Stimulated activated CD8-positive, alpha-beta memory T cell treated with anti-CD3 and anti-CD28 coated beads, Interleukin-15, amount 100 ng/mL, for 24 hours (primary cell): Measurements from ENCODE around the gene KCTD8.

Source experiments
- DNase-seq: peaks from one replicate; pipeline ENCODE4 v3.0.0-alpha.2; 2020; ENCODE audit warnings: low read depth

KCTD8 gene

DNA sequence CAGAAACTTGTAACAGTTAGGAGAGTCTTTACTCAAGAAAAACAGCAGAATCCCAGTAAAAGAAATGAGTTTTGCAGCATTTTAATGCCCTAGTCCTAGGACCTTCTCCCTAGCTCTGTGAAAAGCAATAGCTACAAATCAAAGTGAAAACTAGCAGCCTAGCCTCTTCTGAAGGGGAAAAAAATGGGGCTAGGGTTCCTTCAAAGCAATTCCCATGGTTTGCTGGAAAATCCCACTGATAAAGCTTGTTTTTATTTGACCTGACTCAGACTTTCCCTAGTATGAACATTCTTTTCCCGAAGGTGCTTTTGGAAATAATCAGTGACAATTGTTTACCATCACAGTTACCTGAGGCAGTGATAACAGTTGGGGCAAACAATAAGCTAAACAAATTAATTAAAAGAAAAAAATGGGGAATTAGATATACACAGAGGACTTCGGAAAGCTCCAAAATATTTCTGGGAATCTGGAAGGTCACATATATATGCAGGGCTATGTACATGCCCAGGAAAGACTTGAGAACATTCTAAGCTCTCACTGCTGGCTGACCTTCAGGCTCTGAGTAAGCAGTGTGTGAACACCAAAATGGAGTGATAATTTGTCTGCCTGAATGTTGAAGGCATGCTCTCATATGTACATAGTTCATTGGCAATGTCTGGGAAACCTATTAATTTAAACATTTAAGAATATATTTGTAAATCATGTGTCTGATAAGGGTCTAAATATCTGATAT is 285.9 kb downstream of the KCTD8 start:
- no peak for DNase-seq

GRCh38 chr4:44161756-44162155 is 286.9 kb downstream of the KCTD8 start:
- DNase-seq: no peak

DNA sequence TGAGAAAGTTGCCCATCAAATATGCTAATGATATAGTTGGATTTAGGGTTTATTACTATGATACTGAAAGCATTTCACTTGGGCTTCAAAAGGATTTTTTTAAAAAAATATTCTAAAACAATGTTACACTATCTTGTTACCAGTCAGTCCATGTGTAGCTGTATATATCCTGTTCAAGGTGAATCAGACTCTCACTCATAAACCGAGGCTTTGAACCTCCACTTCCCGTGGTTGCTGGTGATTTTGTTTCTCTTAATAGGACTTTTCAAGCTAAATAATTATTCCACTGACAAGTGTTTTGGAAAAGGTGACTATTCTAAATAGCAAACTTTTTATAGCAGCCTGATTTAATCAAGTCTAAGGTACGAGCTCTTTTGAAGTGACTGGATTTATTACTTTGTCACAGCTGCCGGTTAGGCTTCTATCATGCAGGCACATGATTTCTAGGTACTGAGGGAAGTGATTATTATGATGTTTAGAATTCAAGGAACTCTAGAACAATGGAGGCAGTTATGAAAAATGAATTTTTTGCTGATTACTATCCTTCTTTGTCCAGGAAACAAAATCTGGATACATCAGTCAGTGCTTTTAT is 287.7 kb downstream of the KCTD8 start:
- DNase-seq: no peak

DNA sequence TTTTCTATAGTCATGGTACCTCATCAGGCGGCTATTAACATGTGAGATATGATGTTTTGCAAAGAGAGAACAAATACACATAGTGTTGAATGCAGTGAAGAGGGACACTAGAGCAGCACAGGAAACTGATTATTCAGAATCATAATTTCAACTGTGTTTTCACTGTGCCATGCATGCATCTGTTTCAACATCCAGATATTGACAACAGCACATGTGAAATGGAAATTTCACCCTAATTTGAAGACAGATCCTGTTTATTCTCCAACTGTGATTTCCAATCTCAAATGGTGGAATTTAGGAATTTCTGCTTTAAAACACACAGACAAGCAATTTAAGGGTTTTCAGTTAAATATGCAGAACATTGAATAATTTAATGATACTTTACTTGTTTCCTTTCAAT is 288.6 kb downstream of the KCTD8 start:
- DNase-seq: no peak

GRCh38 chr4:44157611-44158277 is 290.9 kb downstream of the KCTD8 start:
- DNase-seq: no peak

GRCh38 chr4:44150091-44150576 is 298.5 kb downstream of the KCTD8 start:
- no peak for DNase-seq

- no peak for DNase-seq
These were observed 299.3 kb downstream of the KCTD8 start for GRCh38 chr4:44149282-44149681.

DNA sequence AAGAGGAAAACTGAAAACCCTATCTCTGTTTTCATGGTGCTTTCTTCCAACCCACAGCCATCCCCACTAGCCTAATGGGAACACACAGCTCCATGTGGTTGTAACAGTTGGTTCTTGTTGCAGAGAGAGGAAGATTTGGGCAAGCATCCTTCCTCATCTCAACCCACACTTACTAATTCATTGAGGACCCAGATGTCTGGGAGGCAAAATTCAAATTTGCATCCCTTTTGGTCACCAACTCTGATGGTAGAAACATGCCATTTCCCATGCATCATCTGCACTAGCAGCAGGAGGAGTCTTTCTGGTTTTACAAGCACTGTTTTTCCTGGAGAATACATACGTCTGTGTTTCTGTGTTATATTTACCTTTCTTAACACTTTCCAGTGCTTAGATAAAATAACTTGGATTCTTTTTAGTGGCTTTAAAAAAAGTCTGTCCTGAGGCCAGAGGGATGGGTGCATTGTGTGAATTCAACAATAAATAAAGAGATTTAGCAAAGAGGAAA is 301.0 kb downstream of the KCTD8 start:
- DNase-seq: no peak

GRCh38 chr4:44146516-44146915 is 302.1 kb downstream of the KCTD8 start:
- no peak for DNase-seq

GRCh38 chr4:44145868-44146267 is 302.7 kb downstream of the KCTD8 start:
- DNase-seq: no peak

DNA sequence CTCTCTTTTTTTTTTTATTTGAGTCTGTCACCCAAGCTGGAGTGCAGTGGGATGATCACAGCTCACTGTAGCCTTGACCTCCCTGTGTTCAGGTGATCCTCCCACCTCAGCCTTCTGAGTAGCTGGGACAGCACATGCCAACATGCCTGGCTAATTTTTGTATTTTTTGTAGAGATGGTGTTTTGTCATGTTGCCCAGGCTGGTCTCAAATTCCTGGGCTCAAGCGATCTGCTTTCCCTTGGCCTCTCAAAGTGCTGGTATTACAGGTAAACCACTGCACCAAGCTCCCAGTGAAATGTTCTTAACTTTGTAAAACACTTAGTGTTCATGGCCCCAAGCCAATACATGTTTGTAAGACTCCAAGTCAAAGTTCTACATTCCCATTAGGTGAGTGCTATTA is 316.1 kb downstream of the KCTD8 start:
- DNase-seq: no peak
